Glutamatergic neuron (in vitro differentiated cells): Measurements from ENCODE around the gene HOOK2. TPM values are rescaled to one million over a fixed set of nuclear protein-coding genes. Genes with fewer than 3 reads are reported as not detected.
A peak's percentile ranks its signal among the peaks of the same experiment; 100 is the strongest.

Experiments used
- DNase-seq: peaks from one replicate; pipeline ENCODE4 v3.0.0; 2022
- H3K27ac Mint-ChIP-seq: one replicate; pipeline ENCODE4 v1.8.0; 2020; ENCODE audit warnings: mild to moderate bottlenecking, mixed read lengths, inconsistent platforms; ENCODE audit not compliant: unreplicated experiment
- H3K27me3 Mint-ChIP-seq: one replicate; pipeline ENCODE4 v1.8.0; 2020; ENCODE audit warnings: mild to moderate bottlenecking, moderate library complexity, mixed read lengths, inconsistent platforms; ENCODE audit not compliant: unreplicated experiment
- H3K36me3 Mint-ChIP-seq: one replicate; pipeline ENCODE4 v1.8.0; 2020; ENCODE audit warnings: mild to moderate bottlenecking, mixed read lengths, inconsistent platforms; ENCODE audit not compliant: unreplicated experiment
- H3K4me1 Mint-ChIP-seq: one replicate; pipeline ENCODE4 v1.8.0; 2020; ENCODE audit warnings: mild to moderate bottlenecking, low read depth, mixed read lengths, inconsistent platforms; ENCODE audit not compliant: unreplicated experiment
- H3K4me3 Mint-ChIP-seq: one replicate; pipeline ENCODE4 v1.8.0; 2020; ENCODE audit warnings: mild to moderate bottlenecking, mixed read lengths, inconsistent platforms; ENCODE audit not compliant: unreplicated experiment
- H3K9me3 Mint-ChIP-seq: one replicate; pipeline ENCODE4 v1.8.0; 2020; ENCODE audit warnings: mild to moderate bottlenecking, moderate library complexity, mixed read lengths, inconsistent platforms; ENCODE audit not compliant: unreplicated experiment
- CTCF ChIP-seq: fragments of 200-600 bp; sonication (generic); IDR thresholded peaks from one replicate; pipeline ENCODE4 v1.5.0; 2021; ENCODE audit not compliant: partially characterized antibody, unreplicated experiment
- total RNA-seq: library from RNA; stranded (reverse); fragmentation: NEBNext Ultra II Directional; extraction: Animal tissue kit (Norgen Biotek cat#: 25700); gene quantifications from one replicate; pipeline ENCODE4 v1.2.1, GENCODE V29; 2021; ENCODE audit not compliant: unreplicated experiment

The HOOK2 gene
- total RNA-seq, 1 donor from 2014 or later: 40.1 TPM

GRCh38 chr19:12796146-12797071, 21.1 kb upstream of the HOOK2 start:
- H3K27ac Mint-ChIP-seq: no peak overlapping the region

GRCh38 chr19:12794971-12795381, 19.6 kb upstream of the HOOK2 start:
- no peak for TF ChIP-seq CTCF
- no peaks in the 10 kb centered on the region for H3K36me3 Mint-ChIP-seq
- DNase-seq: no peak
- H3K4me3 Mint-ChIP-seq: peak overlapping the region; percentile 76
- peaks cover 20% of the 10 kb centered on the region for H3K4me1 Mint-ChIP-seq
- H3K27me3 Mint-ChIP-seq: peaks cover 9% of the 10 kb centered on the region
- H3K9me3 Mint-ChIP-seq: peaks cover 20% of the 10 kb centered on the region
- H3K27ac Mint-ChIP-seq: no peak overlapping the region

More at GRCh38 chr19:12796146-12797071, 21.1 kb upstream of the HOOK2 start:
- peak; percentile 81 for DNase-seq
- TF ChIP-seq CTCF: peak; percentile 88
- Mint-ChIP-seq H3K27me3 (peaks cover 11% of the 10 kb centered on the region), H3K36me3 (no peaks in the 10 kb centered on the region), H3K4me1 (peaks cover 19% of the 10 kb centered on the region), H3K4me3 (peak overlapping the region; percentile 52), H3K9me3 (peaks cover 15% of the 10 kb centered on the region)

- H3K27me3 Mint-ChIP-seq: peaks cover 9% of the 10 kb centered on the region
- no peaks in the 10 kb centered on the region for H3K36me3 Mint-ChIP-seq
- TF ChIP-seq CTCF: no peak
- peak overlapping the region; percentile 38 for H3K27ac Mint-ChIP-seq
- H3K4me1 Mint-ChIP-seq: peaks cover 20% of the 10 kb centered on the region
- H3K4me3 Mint-ChIP-seq: peak overlapping the region; percentile 76
- DNase-seq: no peak
- H3K9me3 Mint-ChIP-seq: peaks cover 18% of the 10 kb centered on the region
These were observed 19.0 kb upstream of the HOOK2 start for GRCh38 chr19:12794196-12794941.

- peak; percentile 89 for DNase-seq
- Mint-ChIP-seq H3K4me3 (peak overlapping the region; percentile 91), H3K4me1 (peaks cover 23% of the 10 kb centered on the region), H3K27me3 (peaks cover 11% of the 10 kb centered on the region), H3K9me3 (peaks cover 16% of the 10 kb centered on the region), H3K36me3 (no peaks in the 10 kb centered on the region), H3K27ac (peak overlapping the region; percentile 95)
- TF ChIP-seq CTCF: no peak
These were observed 18.2 kb upstream of the HOOK2 start for GRCh38 chr19:12793290-12794195.
